Left lung (tissue), 10 donors: ENCODE measurements around the gene MKX. TPM values are rescaled to one million over a fixed set of nuclear protein-coding genes. Genes with fewer than 3 reads are reported as not detected.
A peak's percentile ranks its signal among the peaks of the same experiment; 100 is the strongest.

Source experiments
- ATAC-seq: fragments of 200-7000 bp; cut with Tn5 transposase; one replicate; pipeline ENCODE4 v1.9.1; 2020; ENCODE audit warnings: moderate library complexity
- DNase-seq, 4 donors: peaks; one replicate each; pipeline ENCODE4 v3.0.0-alpha.2; 2013 to 2020
- H3K27ac ChIP-seq, 2 donors: fragments of 200-600 bp; sonication (generic) in 1 of 2; one replicate each; pipeline versions ENCODE4 v1.5.0 to v1.8.0; 2020 to 2021
- H3K27me3 ChIP-seq, 2 donors: fragments of 200-600 bp; sonication (generic) in 1 of 2; one replicate each; pipeline versions ENCODE4 v1.5.0 to v1.8.0; 2020 to 2021
- H3K36me3 ChIP-seq, 2 donors: fragments of 200-600 bp; sonication (generic) in 1 of 2; one replicate each; pipeline versions ENCODE4 v1.5.0 to v1.8.0; 2020 to 2021
- H3K4me1 ChIP-seq, 2 donors: fragments of 200-600 bp; one replicate each; pipeline ENCODE4 v1.8.0; 2021
- H3K4me3 ChIP-seq, 2 donors: fragments of 200-600 bp; sonication (generic) in 1 of 2; one replicate each; pipeline versions ENCODE4 v1.5.0 to v1.8.0; 2020 to 2021; ENCODE audit warnings: mild to moderate bottlenecking in 1 of 2
- H3K9me3 ChIP-seq, 2 donors: fragments of 200-600 bp; sonication (generic) in 1 of 2; one replicate each; pipeline versions ENCODE4 v1.5.0 to v1.8.0; 2020 to 2021
- CTCF ChIP-seq, 2 donors: fragments of 200-600 bp; sonication (generic) in 1 of 2; IDR thresholded peaks; one replicate each; pipeline versions ENCODE4 v1.5.0 to v1.8.0; 2021; ENCODE audit warnings: antibody characterized with exemption in 2 of 2
- intact Hi-C, 2 donors: fragments of 100-400 bp; cut with DNase I; formaldehyde crosslinking; loops; one replicate each; pipeline versions ENCODE4 v1.11.2 to v1.14.2; 2022
- polyA plus RNA-seq, 6 donors: library from polyadenylated mRNA; unstranded; fragments of 120-200 nt; gene quantifications; one replicate each; pipeline ENCODE4 v1.2.1, GENCODE V29; 2013; ENCODE audit not compliant: insufficient read length in 6 of 6
- total RNA-seq, 2 donors: library from RNA; stranded (reverse); fragmentation: NEBNext Ultra II Directional; extraction: Animal tissue kit (Norgen Biotek cat#: 25700); gene quantifications; one replicate each; pipeline ENCODE4 v1.2.1, GENCODE V29; 2021
- donor health status: DM: no; HTN: yes; CAD: no.
- donor health status: DM: no; HTN: no; CAD: no.

Gene MKX
- total and polyA plus RNA-seq, 8 donors = 0.29 to 1.3 (median 0.88) TPM

- Histone ChIP-seq H3K36me3 (no peaks in the 10 kb centered on the region), H3K4me3 (no peak overlapping the region), H3K27me3 (peaks cover 0 to 6% of the 10 kb centered on the region in 2 donors), H3K4me1 (peaks cover 0 to 16% of the 10 kb centered on the region in 2 donors), H3K9me3 (no peaks in the 10 kb centered on the region), H3K27ac (peak overlapping the region; percentile 13 to 33)
- ATAC-seq = peak; percentile 54
- DNase-seq = no peak
- intact Hi-C loops = no loop called here
- TF ChIP-seq CTCF (IDR thresholded peaks at IDR 0.05) = no peak
Measured at GRCh38 chr10:27660268-27660667, 85.4 kb downstream of the MKX start.

GRCh38 chr10:27659786-27660185 lies 85.8 kb downstream of the MKX start:
- no peaks in the 10 kb centered on the region for H3K36me3 ChIP-seq
- intact Hi-C loops = loop anchor here in 1 of 2 donors (10.0 kb wide), 1 partner anchor 105 kb away; no protein-coding TSS in a partner anchor
- H3K4me1 ChIP-seq = peaks cover 0 to 16% of the 10 kb centered on the region in 2 donors
- no peak for DNase-seq
- ATAC-seq = peak; percentile 16
- H3K27me3 ChIP-seq = peaks cover 0 to 6% of the 10 kb centered on the region in 2 donors
- no peak for TF ChIP-seq CTCF (IDR thresholded peaks at IDR 0.05)
- peak overlapping the region in 1 of 2 donors; percentile 13 for H3K27ac ChIP-seq
- no peak overlapping the region for H3K4me3 ChIP-seq
- no peaks in the 10 kb centered on the region for H3K9me3 ChIP-seq

GRCh38 chr10:27658788-27659187 lies 86.8 kb downstream of the MKX start:
- intact Hi-C loops = loop anchor here in 1 of 2 donors (10.0 kb wide), 1 partner anchor 104 kb away; no protein-coding TSS in a partner anchor
- ATAC-seq = no peak
- Histone ChIP-seq H3K36me3 (no peaks in the 10 kb centered on the region), H3K4me1 (peaks cover 0 to 16% of the 10 kb centered on the region in 2 donors), H3K9me3 (no peaks in the 10 kb centered on the region), H3K4me3 (no peak overlapping the region), H3K27ac (no peak overlapping the region), H3K27me3 (peaks cover 0 to 6% of the 10 kb centered on the region in 2 donors)
- TF ChIP-seq CTCF (IDR thresholded peaks at IDR 0.05) = no peak
- no peak for DNase-seq

- H3K27ac ChIP-seq = no peak overlapping the region
- H3K36me3 ChIP-seq = no peaks in the 10 kb centered on the region
- H3K9me3 ChIP-seq = no peaks in the 10 kb centered on the region
- intact Hi-C loops = loop anchor here in 1 of 2 donors (10.0 kb wide), 1 partner anchor 100 kb away; no protein-coding TSS in a partner anchor
- peaks cover 0 to 5% of the 10 kb centered on the region in 2 donors for H3K4me1 ChIP-seq
- DNase-seq = no peak
- ATAC-seq = no peak
- no peaks in the 10 kb centered on the region for H3K27me3 ChIP-seq
- TF ChIP-seq CTCF (IDR thresholded peaks at IDR 0.05) = no peak
- no peak overlapping the region for H3K4me3 ChIP-seq
Measured at GRCh38 chr10:27655296-27655695, 90.3 kb downstream of the MKX start.

GRCh38 chr10:27654284-27654683 lies 91.3 kb downstream of the MKX start:
- intact Hi-C loops = loop anchor here in 1 of 2 donors (10.0 kb wide), 1 partner anchor 99 kb away; no protein-coding TSS in a partner anchor
- ATAC-seq (no peak), DNase-seq (no peak)
- Histone ChIP-seq H3K4me1 (no peaks in the 10 kb centered on the region), H3K4me3 (no peak overlapping the region), H3K36me3 (no peaks in the 10 kb centered on the region), H3K27me3 (no peaks in the 10 kb centered on the region), H3K9me3 (no peaks in the 10 kb centered on the region), H3K27ac (no peak overlapping the region)
- TF ChIP-seq CTCF (IDR thresholded peaks at IDR 0.05) = no peak
